Heart left ventricle (tissue), 16 donors: ENCODE data around the gene RBM41. TPM values are rescaled to one million over a fixed set of nuclear protein-coding genes. Genes with fewer than 3 reads are reported as not detected.
A peak's percentile ranks its signal among the peaks of the same experiment; 100 is the strongest.
"Not testable (repeated sequence)": the region's sequence is repeated elsewhere in the genome, so short reads cannot be mapped to it uniquely, and the experiment has no call there.

ENCODE experiments used
- ATAC-seq, 4 donors: fragments of 200-7000 bp; cut with Tn5 transposase; one replicate each; pipeline ENCODE4 v1.9.1; 2020 to 2022; ENCODE audit warnings: moderate library complexity in 4 of 4, mild to moderate bottlenecking in 3 of 4, moderate number of reproducible peaks in 1 of 4
- DNase-seq, 5 donors: peaks; one replicate each; pipeline ENCODE4 v3.0.0-alpha.2; 2020
- H3K27ac ChIP-seq, 12 donors: fragments of 200-600 bp; sonication (generic) in 4 of 12; one replicate each; pipeline versions ENCODE4 v1.5.0 to v1.8.0; 2016 to 2022; ENCODE audit warnings: mild to moderate bottlenecking in 2 of 12
- H3K27me3 ChIP-seq, 9 donors: fragments of 200-600 bp; sonication (generic) in 2 of 9; one replicate each; pipeline versions ENCODE4 v1.5.1 to v1.8.0; 2016 to 2022; ENCODE audit warnings: mild to moderate bottlenecking in 3 of 9
- H3K36me3 ChIP-seq, 9 donors: fragments of 200-600 bp; sonication (generic) in 2 of 9; one replicate each; pipeline versions ENCODE4 v1.5.0 to v1.8.0; 2018 to 2022; ENCODE audit warnings: mild to moderate bottlenecking in 2 of 9
- H3K4me1 ChIP-seq, 12 donors: fragments of 200-600 bp; sonication (generic) in 4 of 12; one replicate each; pipeline versions ENCODE4 v1.5.0 to v1.8.0; 2016 to 2022; ENCODE audit warnings: mild to moderate bottlenecking in 3 of 12
- H3K4me3 ChIP-seq, 12 donors: fragments of 200-600 bp; sonication (generic) in 4 of 12; one replicate each; pipeline versions ENCODE4 v1.5.0 to v1.8.0; 2017 to 2022; ENCODE audit warnings: mild to moderate bottlenecking in 9 of 12, moderate library complexity in 4 of 12
- H3K9me3 ChIP-seq, 12 donors: fragments of 200-600 bp; sonication (generic) in 4 of 12; one replicate each; pipeline versions ENCODE4 v1.5.0 to v1.8.0; 2016 to 2022; ENCODE audit warnings: mild to moderate bottlenecking in 1 of 12
- POLR2A ChIP-seq, 2 donors: fragments of 450-650 bp; IDR thresholded peaks; one replicate each; pipeline ENCODE4 v1.6.1; 2017; ENCODE audit warnings: antibody characterized with exemption in 2 of 2, mild to moderate bottlenecking in 2 of 2, moderate library complexity in 2 of 2
- WGBS, 4 donors: extraction: QIAGEN DNeasy Blood & Tissue Kit in 2 of 4; methylation state at CpG; one replicate each; pipeline versions ENCODE4 v1.1.5 to v1.1.7; 2013 to 2018; 5-methylcytosine and 5-hydroxymethylcytosine counted together
- intact Hi-C, 10 donors: fragments of 100-400 bp; cut with DNase I; formaldehyde crosslinking; loops; one replicate each; pipeline versions ENCODE4 v1.11.1 to v1.14.2; 2022
- polyA plus RNA-seq, 2 donors: library from polyadenylated mRNA; stranded (reverse); fragments of 200-250 nt; gene quantifications; one replicate each; pipeline ENCODE4 v1.2.3, GENCODE V29; 2013
- total RNA-seq, 9 donors: library from RNA; depleted of rRNA in 2 of 9; stranded (reverse); fragments of >200 nt in 2 of 9; fragmentation: NEBNext Ultra II Directional in 3 of 9; extraction: Animal tissue kit (Norgen Biotek cat#: 25700) in 3 of 9; gene quantifications; one replicate each; pipeline versions ENCODE4 v1.1.0 to v1.2.4, GENCODE V29; 2016 to 2023
- TF ChIP-seq, protein P1 (sequence below), 12 donors: fragments of 200-600 bp; sonication (generic) in 4 of 12; IDR thresholded peaks; one replicate each; pipeline versions ENCODE4 v1.5.0 to v1.8.0; 2018 to 2022; ENCODE audit warnings: antibody characterized with exemption in 12 of 12, mild to moderate bottlenecking in 5 of 12
- donor health status: ischemic (EF 13 %, LVEDD 7.1; RV severe dilation, severe dysfunction).
- donor health status: healthy with polysubstance abuse.
- donor health status: DM: no; HTN: yes; CAD: no.
- donor health status: DM: no; HTN: no; CAD: no.
- donor health status: ischemic (EF 25% LVEDD 6.9; RV normal size, moderate dysfunction).
- donor health status: ischemic (EF 25% LVEDD 5.7; RV mildly dilated, moderate dysfunction).
- donor health status: healthy.
- donor health status: DM: yes; HTN: yes; CAD: no.
- donor health status: ischemic (EF 35%, LVEDD 5.7; RV mildly dilated, moderate dysfunction).
- donor health status: nonischemic (EF 11% LVEDD 7.7; RV severe dilation, severe dysfunction).
- donor health status: DM: yes; HTN: yes; CAD: no.
- donor health status: PGD.
- donor health status: ischemic (EF 29% LVEDD 5.4; RV normal size, mild dysfunction).
- donor health status: nonischemic (EF 23%, LVEDD 6.1; RV moderate dilation, normal function).

RBM41 gene
- total and polyA plus RNA-seq, 11 donors: 3.6 to 17.7 (median 11.9) TPM

DNA sequence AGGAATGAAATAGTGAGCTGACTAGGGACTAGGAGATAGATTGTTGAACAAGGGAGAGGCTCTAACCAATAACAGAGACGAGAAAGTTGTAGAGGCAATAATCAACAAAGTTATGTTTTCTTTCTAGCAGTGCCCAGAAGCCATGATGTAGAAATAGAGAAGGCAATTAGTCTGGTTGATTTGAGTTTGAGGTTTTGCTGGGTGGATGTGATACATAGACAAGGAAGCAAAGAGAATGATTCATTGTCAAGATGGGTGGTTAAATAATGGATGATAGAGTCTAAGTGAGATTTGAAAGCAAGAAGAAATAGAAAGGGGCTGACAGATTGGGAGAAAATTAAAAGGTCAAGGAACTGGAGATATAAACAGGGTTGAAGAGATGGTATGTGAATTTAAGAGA, 11.2 kb downstream of the RBM41 start:
- intact Hi-C loops: no loop called here
- WGBS, 4 donors: 76 to 97% (median 87%) methylated on average over 1 of the region's 1 CpG
- Histone ChIP-seq H3K4me3 (no peak overlapping the region), H3K9me3 (no peaks in the 10 kb centered on the region), H3K36me3 (peaks cover 0 to 39% (median 18%) of the 10 kb centered on the region in 9 donors), H3K4me1 (no peaks in the 10 kb centered on the region), H3K27me3 (no peaks in the 10 kb centered on the region), H3K27ac (no peak overlapping the region)
- ATAC-seq: no peak
- no peak for DNase-seq
- no peak for TF ChIP-seq POLR2A (IDR thresholded peaks at IDR 0.05)
- TF ChIP-seq, protein P1, sequence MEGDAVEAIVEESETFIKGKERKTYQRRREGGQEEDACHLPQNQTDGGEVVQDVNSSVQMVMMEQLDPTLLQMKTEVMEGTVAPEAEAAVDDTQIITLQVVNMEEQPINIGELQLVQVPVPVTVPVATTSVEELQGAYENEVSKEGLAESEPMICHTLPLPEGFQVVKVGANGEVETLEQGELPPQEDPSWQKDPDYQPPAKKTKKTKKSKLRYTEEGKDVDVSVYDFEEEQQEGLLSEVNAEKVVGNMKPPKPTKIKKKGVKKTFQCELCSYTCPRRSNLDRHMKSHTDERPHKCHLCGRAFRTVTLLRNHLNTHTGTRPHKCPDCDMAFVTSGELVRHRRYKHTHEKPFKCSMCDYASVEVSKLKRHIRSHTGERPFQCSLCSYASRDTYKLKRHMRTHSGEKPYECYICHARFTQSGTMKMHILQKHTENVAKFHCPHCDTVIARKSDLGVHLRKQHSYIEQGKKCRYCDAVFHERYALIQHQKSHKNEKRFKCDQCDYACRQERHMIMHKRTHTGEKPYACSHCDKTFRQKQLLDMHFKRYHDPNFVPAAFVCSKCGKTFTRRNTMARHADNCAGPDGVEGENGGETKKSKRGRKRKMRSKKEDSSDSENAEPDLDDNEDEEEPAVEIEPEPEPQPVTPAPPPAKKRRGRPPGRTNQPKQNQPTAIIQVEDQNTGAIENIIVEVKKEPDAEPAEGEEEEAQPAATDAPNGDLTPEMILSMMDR (IDR thresholded peaks at IDR 0.05): no peak

DNA sequence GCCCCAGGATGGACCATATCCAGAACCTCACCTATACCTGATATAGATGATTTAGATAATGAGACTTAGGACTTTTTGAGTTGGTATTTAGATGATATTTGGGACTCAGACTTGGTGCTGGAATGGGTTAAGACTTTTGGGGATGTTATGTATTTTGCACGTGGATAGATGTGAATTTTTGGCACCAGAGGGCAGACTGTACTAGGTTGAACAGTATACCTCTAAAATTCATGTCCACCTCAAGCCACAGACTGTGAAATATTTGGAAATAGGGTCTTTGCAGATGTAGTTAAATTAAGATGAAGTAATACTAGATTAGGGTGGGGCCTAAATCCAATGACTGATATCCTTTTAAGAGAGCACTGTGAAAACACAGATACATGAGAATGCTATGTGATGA, 15.6 kb downstream of the RBM41 start:
- TF ChIP-seq POLR2A (IDR thresholded peaks at IDR 0.05): no peak
- TF ChIP-seq, protein P1 (IDR thresholded peaks at IDR 0.05): peak in 1 of 12 donors; percentile 6
- no peak overlapping the region for H3K4me3 ChIP-seq
- DNase-seq (no peak), ATAC-seq (no peak)
- 0 to 26% (median 12%) methylated on average over 1 of the region's 1 CpG for WGBS, 4 donors
- H3K27me3 ChIP-seq: no peaks in the 10 kb centered on the region
- intact Hi-C loops: no loop called here
- no peak overlapping the region for H3K27ac ChIP-seq
- no peaks in the 10 kb centered on the region for H3K9me3 ChIP-seq
- H3K4me1 ChIP-seq: no peaks in the 10 kb centered on the region
- peaks cover 0 to 35% (median 4%) of the 10 kb centered on the region in 9 donors for H3K36me3 ChIP-seq

DNA sequence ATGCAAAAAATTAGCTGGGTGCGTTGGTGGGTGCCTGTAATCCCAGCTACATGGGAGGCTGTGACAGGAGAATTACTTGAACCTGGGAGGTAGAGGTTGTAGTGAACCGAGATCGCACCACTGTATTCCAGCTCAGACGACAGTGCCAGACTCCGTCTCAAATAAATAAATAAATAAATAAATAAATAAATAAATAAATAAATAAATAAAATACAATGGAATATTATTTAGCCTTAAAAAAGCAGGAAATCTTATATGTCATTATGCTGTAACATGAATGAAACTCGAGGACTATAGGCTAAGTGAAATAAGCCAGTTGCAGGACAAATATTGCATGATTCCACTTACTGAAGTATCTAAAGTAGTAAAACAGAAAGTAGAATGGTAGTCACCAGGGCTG, 42.5 kb downstream of the RBM41 start:
- Histone ChIP-seq H3K9me3 (peaks cover 0 to 42% (median 10%) of the 10 kb centered on the region in 12 donors), H3K4me1 (no peaks in the 10 kb centered on the region), H3K36me3 (no peaks in the 10 kb centered on the region), H3K27ac (no peak overlapping the region), H3K4me3 (no peak overlapping the region), H3K27me3 (no peaks in the 10 kb centered on the region)
- ATAC-seq (no peak), DNase-seq (no peak)
- WGBS, 4 donors: 93 to 99% (median 97%) methylated on average over 6 of the region's 6 CpGs
- TF ChIP-seq, protein P1 (IDR thresholded peaks at IDR 0.05): no peak
- TF ChIP-seq POLR2A (IDR thresholded peaks at IDR 0.05): no peak
- intact Hi-C loops: no loop called here

DNA sequence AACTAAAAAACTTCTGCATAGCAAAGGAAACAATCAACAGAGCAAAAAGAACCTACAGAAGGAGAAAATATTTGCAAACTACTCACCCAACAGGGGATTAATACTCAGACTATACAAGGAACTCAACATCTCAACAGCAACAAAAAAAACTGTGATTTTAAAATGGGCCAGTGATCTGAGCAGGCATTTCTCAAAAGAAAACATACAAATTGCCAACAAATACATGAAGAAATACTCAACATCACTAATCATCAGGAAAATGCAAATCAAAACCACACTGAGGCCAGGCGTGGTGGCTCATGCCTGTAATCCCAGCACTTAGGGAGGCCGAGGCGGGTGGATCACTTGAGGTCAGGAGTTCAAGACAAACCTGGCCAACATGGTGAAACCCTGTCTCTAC, 60.9 kb downstream of the RBM41 start:
- H3K27me3 ChIP-seq, H3K4me3 ChIP-seq, H3K36me3 ChIP-seq, H3K9me3 ChIP-seq, H3K4me1 ChIP-seq, intact Hi-C loops, DNase-seq, ATAC-seq, H3K27ac ChIP-seq: not testable (repeated sequence)
- whole genome bisulfite sequencing, 4 donors: 81 to 97% (median 88%) methylated on average over 3 of the region's 3 CpGs

DNA sequence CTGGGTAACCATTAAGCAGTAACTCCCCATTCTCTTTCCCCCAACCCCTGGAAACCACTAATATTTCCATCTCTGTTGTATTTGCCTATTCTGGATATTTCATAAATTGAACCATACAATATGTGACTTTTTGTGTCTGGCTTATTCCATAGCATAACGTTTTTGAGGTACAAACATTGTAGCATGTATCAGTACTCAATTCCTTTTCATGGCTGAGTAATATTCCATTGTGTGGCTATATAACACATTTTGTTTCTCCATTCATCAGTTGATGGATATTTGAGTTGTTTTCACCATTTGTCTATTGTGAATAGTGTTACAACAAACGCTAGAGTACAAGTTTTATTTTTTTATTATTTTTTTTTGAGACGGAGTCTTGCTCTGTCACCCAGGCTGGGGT, 63.6 kb downstream of the RBM41 start:
- ATAC-seq: no peak
- Histone ChIP-seq H3K4me1 (no peaks in the 10 kb centered on the region), H3K27ac (no peak overlapping the region), H3K27me3 (peaks cover 0 to 6% (median 0%) of the 10 kb centered on the region in 9 donors), H3K9me3 (peaks cover 0 to 7% (median 0%) of the 10 kb centered on the region in 12 donors), H3K4me3 (no peak overlapping the region), H3K36me3 (no peaks in the 10 kb centered on the region)
- no peak for TF ChIP-seq POLR2A (IDR thresholded peaks at IDR 0.05)
- TF ChIP-seq, protein P1 (IDR thresholded peaks at IDR 0.05): no peak
- intact Hi-C loops: no loop called here
- no peak for DNase-seq
- 71 to 91% (median 84%) methylated on average over 3 of the region's 3 CpGs for WGBS, 4 donors
